ENCODE results near the gene HMGN4.

GRCh38 chr6:26550250-26550993 is 12.3 kb downstream of the HMGN4 start:
- TF ChIP-seq EP300 (IDR thresholded peaks at IDR 0.05) (no peak), POLR2A (IDR thresholded peaks at IDR 0.05) (no peak), CTCF (IDR thresholded peaks at IDR 0.05) (no peak)
